SK-N-SH (cell line): ENCODE data around the gene TRAPPC12. TPM values are rescaled to one million over a fixed set of nuclear protein-coding genes. Genes with fewer than 3 reads are reported as not detected.

ENCODE experiments used
- CTCF ChIA-PET: fragments of 300-600, 350-600 bp; formaldehyde crosslinking; extraction: SDS; loops from one replicate; lab custom pipeline; 2021; lab: Yijun Ruan, JAX
- POLR2A ChIA-PET: fragments of 350-600 bp; sonication (Branson Sonifier 250); formaldehyde crosslinking; extraction: SDS; loops from one replicate; lab custom pipeline; 2020; ENCODE audit warnings: antibody characterized with exemption, inconsistent platforms; lab: Yijun Ruan, JAX
- DNase-seq: peaks from one replicate; pipeline ENCODE4 v3.0.0; 2012
- H2AFZ ChIP-seq: fragments of 200-600 bp; sonication (generic); 2 replicates; pipeline ENCODE4 v1.8.1; 2016; ENCODE audit warnings: antibody characterized with exemption, mild to moderate bottlenecking, low read depth
- H3F3A ChIP-seq: fragments of 200-600 bp; sonication (generic); replicated peaks from 2 replicates; pipeline ENCODE3; 2016; ENCODE audit warnings: antibody characterized with exemption, mild to moderate bottlenecking; ENCODE audit not compliant: insufficient read depth
- H3K27ac ChIP-seq, 2 experiments: fragments of 200-500 bp in 1 of 2; fragments of 200-600 bp in 1 of 2; sonication (Bioruptor generic) in 1 of 2; sonication (generic), shearing (Covaris generic) in 1 of 2; 2 replicates each; pipeline versions ENCODE4 v1.5.1 to v1.6.1; 2014 to 2016; ENCODE audit warnings: low read depth in 2 of 2, inconsistent platforms in 1 of 2, low read length in 1 of 2, mild to moderate bottlenecking in 1 of 2, mixed read lengths in 1 of 2
- H3K27me3 ChIP-seq: fragments of 200-600 bp; sonication (generic), shearing (Covaris generic); 2 replicates; pipeline ENCODE4 v1.6.1; 2016; ENCODE audit warnings: mixed run types; ENCODE audit not compliant: insufficient read depth
- H3K36me3 ChIP-seq, 2 experiments: fragments of 200-500 bp in 1 of 2; fragments of 200-600 bp in 1 of 2; sonication (Bioruptor generic) in 1 of 2; sonication (generic) in 1 of 2; replicated peaks in 1 of 2; 2 replicates each; pipeline versions ENCODE3 to v1.5.1; 2014 to 2016; ENCODE audit warnings: low read length in 1 of 2, mild to moderate bottlenecking in 1 of 2; ENCODE audit not compliant: insufficient read depth in 2 of 2, control insufficient read depth in 1 of 2
- H3K4me1 ChIP-seq, 2 experiments: fragments of 200-500 bp in 1 of 2; fragments of 200-600 bp in 1 of 2; sonication (Bioruptor generic) in 1 of 2; sonication (generic), shearing (Covaris generic) in 1 of 2; 2 replicates each; pipeline versions ENCODE4 v1.5.1 to v1.6.1; 2014 to 2016; ENCODE audit warnings: low read depth in 1 of 2, low read length in 1 of 2, mixed run types in 1 of 2; ENCODE audit not compliant: insufficient read depth in 2 of 2, control insufficient read depth in 1 of 2
- H3K4me2 ChIP-seq: fragments of 200-600 bp; sonication (generic), shearing (Covaris generic); 2 replicates; pipeline ENCODE4 v1.6.1; 2017; ENCODE audit warnings: mixed run types
- H3K4me3 ChIP-seq, 2 experiments: fragments of 200-500 bp in 1 of 2; fragments of 200-600 bp in 1 of 2; sonication (Bioruptor generic) in 1 of 2; sonication (generic), shearing (Covaris generic) in 1 of 2; 2 replicates each; pipeline versions ENCODE4 v1.5.1 to v1.8.1; 2014 to 2016; ENCODE audit warnings: low read depth in 2 of 2, inconsistent platforms in 1 of 2, low read length in 1 of 2, mild to moderate bottlenecking in 1 of 2, mixed read lengths in 1 of 2, moderate library complexity in 1 of 2
- H3K79me2 ChIP-seq: fragments of 200-600 bp; sonication (generic); 2 replicates; pipeline ENCODE4 v1.8.1; 2017; ENCODE audit warnings: mild to moderate bottlenecking; ENCODE audit not compliant: insufficient read depth
- H3K9ac ChIP-seq: fragments of 200-600 bp; sonication (generic); 2 replicates; pipeline ENCODE4 v1.6.1; 2017; ENCODE audit warnings: mixed run types
- H3K9me2 ChIP-seq: fragments of 200-600 bp; sonication (generic); 2 replicates; pipeline ENCODE4 v1.6.1; 2017; ENCODE audit warnings: mixed run types
- H3K9me3 ChIP-seq: fragments of 200-600 bp; sonication (generic); 2 replicates; pipeline ENCODE4 v1.6.1; 2017; ENCODE audit warnings: mixed run types, mild to moderate bottlenecking, moderate library complexity
- H4K20me1 ChIP-seq: fragments of 200-600 bp; sonication (generic); 2 replicates; pipeline ENCODE4 v1.6.1; 2017; ENCODE audit warnings: mild to moderate bottlenecking, mixed run types; ENCODE audit not compliant: insufficient read depth
- EP300 ChIP-seq, 2 experiments: IDR thresholded peaks; 2 replicates each; pipeline versions ENCODE4 v1.4.0 to v1.6.1; 2012; ENCODE audit warnings: borderline replicate concordance in 1 of 2, low read depth in 1 of 2, low read length in 1 of 2
- FOXJ3 ChIP-seq: sonication (generic); formaldehyde crosslinking; IDR thresholded peaks from 2 replicates; pipeline ENCODE4 v1.5.1; 2020; ENCODE audit warnings: mild to moderate bottlenecking, missing genetic modification reagents
- JUND ChIP-seq: IDR thresholded peaks from 2 replicates; pipeline ENCODE4 v1.4.0; 2012
- REST ChIP-seq: IDR thresholded peaks from 2 replicates; pipeline ENCODE4 v1.6.1; 2012; ENCODE audit warnings: mild to moderate bottlenecking, low read depth, low read length, moderate library complexity
- RFX5 ChIP-seq: IDR thresholded peaks from 2 replicates; pipeline ENCODE4 v1.6.1; 2012; ENCODE audit warnings: mild to moderate bottlenecking, improper control_type of control experiment, low read length
- SMC3 ChIP-seq: IDR thresholded peaks from 2 replicates; pipeline ENCODE4 v1.6.1; 2012; ENCODE audit warnings: low read depth, low read length, improper control_type of control experiment
- WGBS: methylation state at CpG from one replicate; pipeline ENCODE4 v1.1.6; 2017; ENCODE audit warnings: low lambda C conversion rate; 5-methylcytosine and 5-hydroxymethylcytosine counted together
- polyA plus RNA-seq, 3 experiments: library from polyadenylated mRNA; depleted of rRNA; stranded (reverse); fragments of >200 nt; gene quantifications; 2 replicates each; pipeline ENCODE4 v1.2.3, GENCODE V29; 2012
- TF ChIP-seq, protein P1 (sequence below): IDR thresholded peaks from 2 replicates; pipeline ENCODE4 v1.4.0; 2012; ENCODE audit warnings: low read depth, borderline replicate concordance
- TF ChIP-seq, protein P2 (sequence below): IDR thresholded peaks from 2 replicates; pipeline ENCODE4; 2012

Gene TRAPPC12
- polyA plus RNA-seq, 1 of the 3 experiments (the other 2 are of a cell fraction), result 83.3 TPM

GRCh38 chr2:3462493-3463104 is 83.1 kb downstream of the TRAPPC12 start:
- H3K9ac ChIP-seq, result no peak overlapping the region
- no peaks in the 10 kb centered on the region for H3K9me2 ChIP-seq
- TF ChIP-seq, protein P1, sequence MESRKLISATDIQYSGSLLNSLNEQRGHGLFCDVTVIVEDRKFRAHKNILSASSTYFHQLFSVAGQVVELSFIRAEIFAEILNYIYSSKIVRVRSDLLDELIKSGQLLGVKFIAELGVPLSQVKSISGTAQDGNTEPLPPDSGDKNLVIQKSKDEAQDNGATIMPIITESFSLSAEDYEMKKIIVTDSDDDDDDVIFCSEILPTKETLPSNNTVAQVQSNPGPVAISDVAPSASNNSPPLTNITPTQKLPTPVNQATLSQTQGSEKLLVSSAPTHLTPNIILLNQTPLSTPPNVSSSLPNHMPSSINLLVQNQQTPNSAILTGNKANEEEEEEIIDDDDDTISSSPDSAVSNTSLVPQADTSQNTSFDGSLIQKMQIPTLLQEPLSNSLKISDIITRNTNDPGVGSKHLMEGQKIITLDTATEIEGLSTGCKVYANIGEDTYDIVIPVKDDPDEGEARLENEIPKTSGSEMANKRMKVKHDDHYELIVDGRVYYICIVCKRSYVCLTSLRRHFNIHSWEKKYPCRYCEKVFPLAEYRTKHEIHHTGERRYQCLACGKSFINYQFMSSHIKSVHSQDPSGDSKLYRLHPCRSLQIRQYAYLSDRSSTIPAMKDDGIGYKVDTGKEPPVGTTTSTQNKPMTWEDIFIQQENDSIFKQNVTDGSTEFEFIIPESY, result no peak
- TF ChIP-seq, protein P2, sequence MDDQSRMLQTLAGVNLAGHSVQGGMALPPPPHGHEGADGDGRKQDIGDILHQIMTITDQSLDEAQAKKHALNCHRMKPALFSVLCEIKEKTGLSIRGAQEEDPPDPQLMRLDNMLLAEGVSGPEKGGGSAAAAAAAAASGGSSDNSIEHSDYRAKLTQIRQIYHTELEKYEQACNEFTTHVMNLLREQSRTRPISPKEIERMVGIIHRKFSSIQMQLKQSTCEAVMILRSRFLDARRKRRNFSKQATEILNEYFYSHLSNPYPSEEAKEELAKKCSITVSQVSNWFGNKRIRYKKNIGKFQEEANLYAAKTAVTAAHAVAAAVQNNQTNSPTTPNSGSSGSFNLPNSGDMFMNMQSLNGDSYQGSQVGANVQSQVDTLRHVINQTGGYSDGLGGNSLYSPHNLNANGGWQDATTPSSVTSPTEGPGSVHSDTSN, result no peak
- TF ChIP-seq RFX5 (no peak), SMC3 (no peak), REST (no peak), EP300 (IDR thresholded peaks at IDR 0.05; ENCODE audit: borderline replicate concordance in 1 of 2, low read depth in 1 of 2, low read length in 1 of 2) (no peak), JUND (no peak), FOXJ3 (CRISPR knock-in tag) (no peak)
- peaks cover 12 to 44% of the 10 kb centered on the region in 2 experiments for H3K36me3 ChIP-seq
- H3F3A ChIP-seq, result peaks cover 7% of the 10 kb centered on the region
- H3K79me2 ChIP-seq, result no peaks in the 10 kb centered on the region
- no peaks in the 10 kb centered on the region for H4K20me1 ChIP-seq
- H3K9me3 ChIP-seq, result no peaks in the 10 kb centered on the region
- no peak overlapping the region for H3K27ac ChIP-seq
- no peak for DNase-seq
- peaks cover 16 to 22% of the 10 kb centered on the region in 2 experiments; a peak in 3 of 4 replicates for H3K4me1 ChIP-seq
- CTCF ChIA-PET, result interaction anchor here (0.6 to 9.4 kb wide), 27 partner anchors 9 to 264 kb away, joined by 3 to 132 read pairs (median 5); partner anchors contain the start of genes ADI1 and TRAPPC12
- H3K27me3 ChIP-seq, result no peaks in the 10 kb centered on the region
- no peak overlapping the region for H3K4me2 ChIP-seq
- POLR2A ChIA-PET, result no interaction called here
- H2AFZ ChIP-seq, result no peak overlapping the region
- H3K4me3 ChIP-seq, result no peak overlapping the region; a peak in 1 of 4 replicates
- WGBS, result 74% methylated on average over 10 of the region's 10 CpGs
